Osteocyte (in vitro differentiated cells): ENCODE measurements around the gene RBM4B. TPM values are rescaled to one million over a fixed set of nuclear protein-coding genes. Genes with fewer than 3 reads are reported as not detected.
A peak's percentile ranks its signal among the peaks of the same experiment; 100 is the strongest.

Experiments
- DNase-seq: peaks from one replicate; pipeline ENCODE4 v3.0.0; 2021; ENCODE audit warnings: mixed read lengths; ENCODE audit not compliant: unreplicated experiment; ENCODE audit errors: extremely low spot score
- H3K27ac Mint-ChIP-seq: one replicate; pipeline ENCODE4 v1.8.0; 2021; ENCODE audit warnings: mild to moderate bottlenecking, mixed read lengths; ENCODE audit not compliant: unreplicated experiment
- H3K27me3 Mint-ChIP-seq: one replicate; pipeline ENCODE4 v1.8.0; 2021; ENCODE audit warnings: mixed read lengths; ENCODE audit not compliant: unreplicated experiment
- H3K36me3 Mint-ChIP-seq: one replicate; pipeline ENCODE4 v1.8.0; 2021; ENCODE audit warnings: mixed read lengths; ENCODE audit not compliant: unreplicated experiment
- H3K4me1 Mint-ChIP-seq: one replicate; pipeline ENCODE4 v1.8.0; 2021; ENCODE audit warnings: mixed read lengths; ENCODE audit not compliant: unreplicated experiment
- H3K4me3 Mint-ChIP-seq: one replicate; pipeline ENCODE4 v1.8.0; 2021; ENCODE audit warnings: mild to moderate bottlenecking, moderate library complexity, mixed read lengths; ENCODE audit not compliant: unreplicated experiment
- H3K9me3 Mint-ChIP-seq: one replicate; pipeline ENCODE4 v1.8.0; 2021; ENCODE audit warnings: mixed read lengths; ENCODE audit not compliant: unreplicated experiment
- CTCF ChIP-seq: fragments of 200-600 bp; sonication (generic); IDR thresholded peaks from 2 replicates; pipeline ENCODE4 v1.5.0; 2021; ENCODE audit warnings: antibody characterized with exemption, mild to moderate bottlenecking, moderate library complexity
- total RNA-seq: library from RNA; stranded (reverse); gene quantifications from 2 replicates; pipeline ENCODE4 v1.2.1, GENCODE V29; 2021

RBM4B gene
- total RNA-seq, 1 donor from 2014 or later, result 31.4 TPM

DNA sequence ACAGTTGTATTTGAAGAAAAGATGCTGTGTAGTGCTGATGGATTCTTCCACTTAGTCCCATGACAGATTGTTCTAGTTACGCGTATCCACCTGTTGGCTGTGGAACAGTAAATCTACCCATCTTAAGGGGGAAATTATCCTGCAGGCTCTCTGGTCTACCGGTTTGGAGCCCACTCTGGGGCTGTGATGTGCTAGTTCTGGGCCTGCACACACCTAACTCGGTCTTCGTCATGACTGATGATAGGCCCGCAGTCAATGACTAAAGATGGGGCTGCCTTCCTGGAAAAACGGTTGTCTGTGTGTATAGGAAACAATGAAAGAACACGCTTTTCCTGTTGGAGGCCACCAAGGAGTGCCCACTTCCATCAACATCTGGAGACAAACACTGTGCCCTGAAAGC, 6.2 kb upstream of the RBM4B start:
- Mint-ChIP-seq H3K4me1 (peaks cover 3% of the 10 kb centered on the region), H3K9me3 (no peaks in the 10 kb centered on the region), H3K4me3 (no peak overlapping the region), H3K27me3 (no peaks in the 10 kb centered on the region), H3K27ac (no peak overlapping the region), H3K36me3 (no peaks in the 10 kb centered on the region)
- no peak for TF ChIP-seq CTCF
- DNase-seq, result no peak

- no peak for TF ChIP-seq CTCF
- H3K36me3 Mint-ChIP-seq, result peaks cover 2% of the 10 kb centered on the region
- H3K27ac Mint-ChIP-seq, result no peak overlapping the region
- peaks cover 20% of the 10 kb centered on the region for H3K4me1 Mint-ChIP-seq
- H3K4me3 Mint-ChIP-seq, result no peak overlapping the region
- H3K9me3 Mint-ChIP-seq, result no peaks in the 10 kb centered on the region
- no peaks in the 10 kb centered on the region for H3K27me3 Mint-ChIP-seq
- DNase-seq, result no peak
These were observed 3.4 kb upstream of the RBM4B start for GRCh38 chr11:66680966-66681645.

GRCh38 chr11:66676931-66677598, 622 bp downstream of the RBM4B start:
- H3K4me1 Mint-ChIP-seq, result peaks cover 30% of the 10 kb centered on the region
- H3K27me3 Mint-ChIP-seq, result no peaks in the 10 kb centered on the region
- no peaks in the 10 kb centered on the region for H3K9me3 Mint-ChIP-seq
- TF ChIP-seq CTCF, result no peak
- H3K4me3 Mint-ChIP-seq, result peak overlapping the region; percentile 97
- peaks cover 5% of the 10 kb centered on the region for H3K36me3 Mint-ChIP-seq
- H3K27ac Mint-ChIP-seq, result peak overlapping the region; percentile 99
- DNase-seq, result no peak

GRCh38 chr11:66676282-66676919, 1.3 kb downstream of the RBM4B start:
- Mint-ChIP-seq H3K27ac (peak overlapping the region; percentile 99), H3K4me1 (peaks cover 30% of the 10 kb centered on the region), H3K4me3 (peak overlapping the region; percentile 97), H3K27me3 (no peaks in the 10 kb centered on the region), H3K36me3 (peaks cover 5% of the 10 kb centered on the region), H3K9me3 (no peaks in the 10 kb centered on the region)
- no peak for DNase-seq
- TF ChIP-seq CTCF, result no peak

- no peak overlapping the region for H3K27ac Mint-ChIP-seq
- no peak overlapping the region for H3K4me3 Mint-ChIP-seq
- no peaks in the 10 kb centered on the region for H3K9me3 Mint-ChIP-seq
- peaks cover 5% of the 10 kb centered on the region for H3K36me3 Mint-ChIP-seq
- peaks cover 30% of the 10 kb centered on the region for H3K4me1 Mint-ChIP-seq
- TF ChIP-seq CTCF, result no peak
- H3K27me3 Mint-ChIP-seq, result no peaks in the 10 kb centered on the region
- no peak for DNase-seq
These were observed 2.6 kb downstream of the RBM4B start for GRCh38 chr11:66674964-66675602.
